NOMO-1 treated with DMSO at 0.1 percent for 48 hours (cell line): ENCODE data around the gene ADAMTS20.
A peak's percentile ranks its signal among the peaks of the same experiment; 100 is the strongest.

Experiments
- DNase-seq: peaks from one replicate; lab custom pipeline; 2025; ENCODE audit not compliant: unreplicated experiment; lab: John Stamatoyannopoulos, UW

The ADAMTS20 gene

GRCh38 chr12:43318021-43318420, 234.0 kb downstream of the ADAMTS20 start:
- peak; percentile 73 for DNase-seq

GRCh38 chr12:43317156-43317555, 234.8 kb downstream of the ADAMTS20 start:
- no peak for DNase-seq

- DNase-seq = no peak
Observed at GRCh38 chr12:43316520-43316919, 235.5 kb downstream of the ADAMTS20 start.

- no peak for DNase-seq
Observed at GRCh38 chr12:43315961-43316360, 236.0 kb downstream of the ADAMTS20 start.

GRCh38 chr12:43312991-43313505, 239.0 kb downstream of the ADAMTS20 start:
- DNase-seq = peak; percentile 84

GRCh38 chr12:43310596-43310995, 241.4 kb downstream of the ADAMTS20 start:
- no peak for DNase-seq

- DNase-seq = no peak
Observed at GRCh38 chr12:43309959-43310358, 242.0 kb downstream of the ADAMTS20 start.

GRCh38 chr12:43308776-43309175, 243.2 kb downstream of the ADAMTS20 start:
- DNase-seq = no peak

- DNase-seq = no peak
Observed at GRCh38 chr12:43307126-43307525, 244.9 kb downstream of the ADAMTS20 start.

GRCh38 chr12:43306066-43306465, 245.9 kb downstream of the ADAMTS20 start:
- DNase-seq = peak; percentile 76

GRCh38 chr12:43305065-43305464, 246.9 kb downstream of the ADAMTS20 start:
- DNase-seq = no peak
